HG03571 (cell line): ENCODE results near the gene PLEKHD1.
"Not testable (repeated sequence)": the region's sequence is repeated elsewhere in the genome, so short reads cannot be mapped to it uniquely, and the experiment has no call there.

Source experiments
- ATAC-seq: cut with Tn5 transposase; IDR thresholded peaks from one replicate; pipeline ENCODE4 v1.9.1; 2021; ENCODE audit not compliant: unreplicated experiment

The PLEKHD1 gene

GRCh38 chr14:69481815-69482568, 2.5 kb upstream of the PLEKHD1 start:
- peak; percentile 85 for ATAC-seq

GRCh38 chr14:69483765-69484443, 624 bp upstream of the PLEKHD1 start:
- ATAC-seq, result no peak

- ATAC-seq, result no peak
These were observed 760 bp downstream of the PLEKHD1 start for GRCh38 chr14:69485315-69485660.

- no peak for ATAC-seq
These were observed 1.2 kb downstream of the PLEKHD1 start for GRCh38 chr14:69485701-69486100.

- no peak for ATAC-seq
These were observed 2.7 kb downstream of the PLEKHD1 start for GRCh38 chr14:69487226-69487625.

- no peak for ATAC-seq
These were observed 3.2 kb downstream of the PLEKHD1 start for GRCh38 chr14:69487771-69488170.

GRCh38 chr14:69489495-69489894, 5.0 kb downstream of the PLEKHD1 start:
- no peak for ATAC-seq

GRCh38 chr14:69490219-69490918, 5.8 kb downstream of the PLEKHD1 start:
- no peak for ATAC-seq

GRCh38 chr14:69491193-69491592, 6.7 kb downstream of the PLEKHD1 start:
- ATAC-seq, result no peak

GRCh38 chr14:69493038-69493437, 8.5 kb downstream of the PLEKHD1 start:
- no peak for ATAC-seq

GRCh38 chr14:69493791-69494190, 9.3 kb downstream of the PLEKHD1 start:
- no peak for ATAC-seq

- ATAC-seq, result no peak
These were observed 10.9 kb downstream of the PLEKHD1 start for GRCh38 chr14:69495341-69495921.

- not testable (repeated sequence) for ATAC-seq
These were observed 13.3 kb downstream of the PLEKHD1 start for GRCh38 chr14:69497866-69498265.

- ATAC-seq, result not testable (repeated sequence)
These were observed 13.8 kb downstream of the PLEKHD1 start for GRCh38 chr14:69498286-69498685.

- ATAC-seq, result no peak
These were observed 14.9 kb downstream of the PLEKHD1 start for GRCh38 chr14:69499436-69499835.

- ATAC-seq, result no peak
These were observed 15.6 kb downstream of the PLEKHD1 start for GRCh38 chr14:69500096-69500495.

- no peak for ATAC-seq
These were observed 16.2 kb downstream of the PLEKHD1 start for GRCh38 chr14:69500736-69501135.

- no peak for ATAC-seq
These were observed 16.9 kb downstream of the PLEKHD1 start for GRCh38 chr14:69501423-69501838.

GRCh38 chr14:69504775-69505174, 20.2 kb downstream of the PLEKHD1 start:
- no peak for ATAC-seq

- ATAC-seq, result no peak
These were observed 21.1 kb downstream of the PLEKHD1 start for GRCh38 chr14:69505338-69506240.

GRCh38 chr14:69506241-69506595, 21.7 kb downstream of the PLEKHD1 start:
- no peak for ATAC-seq
